GM12878 (cell line): Measurements from ENCODE around the gene CCDC88C. TPM values are rescaled to one million over a fixed set of nuclear protein-coding genes. Genes with fewer than 3 reads are reported as not detected.

ENCODE experiments used
- BCL11A ChIP-seq: IDR thresholded peaks from 2 replicates; pipeline ENCODE4 v1.6.1; 2011; ENCODE audit warnings: low read depth, low read length
- CBX3 ChIP-seq: fragments of 200-600 bp; sonication (generic); IDR thresholded peaks from 2 replicates; pipeline ENCODE4 v1.6.1; 2016; ENCODE audit warnings: low read depth, borderline replicate concordance
- CEBPZ ChIP-seq: fragments of 150-350 bp; IDR thresholded peaks from 2 replicates; pipeline ENCODE4 v1.6.1; 2016; ENCODE audit warnings: low read depth, low read length
- DPF2 ChIP-seq: fragments of 450-650 bp; IDR thresholded peaks from 2 replicates; pipeline ENCODE4 v1.6.1; 2017; ENCODE audit warnings: mild to moderate bottlenecking
- EED ChIP-seq: sonication (generic); IDR thresholded peaks from 2 replicates; pipeline ENCODE4 v1.6.1; 2016; ENCODE audit warnings: antibody characterized with exemption, low read depth
- EGR1 ChIP-seq, 2 experiments: IDR thresholded peaks; 1 replicate in 1 of 2; 2 replicates in 1 of 2; pipeline ENCODE4 v1.6.1; 2011 to 2012; ENCODE audit warnings: low read depth in 2 of 2, low read length in 2 of 2, borderline replicate concordance in 1 of 2, mild to moderate bottlenecking in 1 of 2, moderate library complexity in 1 of 2
- ELK1 ChIP-seq: IDR thresholded peaks from 2 replicates; pipeline ENCODE4 v1.6.1; 2012; ENCODE audit warnings: low read depth, low read length, improper control_type of control experiment
- EP300 ChIP-seq, 2 experiments: fragments of 150-350 bp in 1 of 2; IDR thresholded peaks; 2 replicates each; pipeline ENCODE4 v1.6.1; 2011 to 2012; ENCODE audit warnings: low read depth in 2 of 2, low read length in 2 of 2, borderline replicate concordance in 1 of 2, improper control_type of control experiment in 1 of 2, inconsistent platforms in 1 of 2; ENCODE audit not compliant: control insufficient read depth in 1 of 2
- EZH2 ChIP-seq: IDR thresholded peaks from 2 replicates; pipeline ENCODE4 v1.6.1; 2012; ENCODE audit warnings: low read depth, mild to moderate bottlenecking, control low read depth, inconsistent platforms, low read length, borderline replicate concordance; ENCODE audit not compliant: control insufficient read depth
- FOS ChIP-seq: IDR thresholded peaks from 3 replicates; pipeline ENCODE4 v1.6.1; 2011; ENCODE audit warnings: borderline replicate concordance; ENCODE audit not compliant: insufficient read length; ENCODE audit errors: extremely low read depth
- IKZF2 ChIP-seq, 2 experiments: fragments of 450-650 bp; IDR thresholded peaks; 2 replicates each; pipeline ENCODE4 v1.6.1; 2017; ENCODE audit warnings: mild to moderate bottlenecking in 2 of 2, moderate library complexity in 2 of 2
- KDM1A ChIP-seq: fragments of 200-600 bp; sonication (generic); IDR thresholded peaks from 2 replicates; pipeline ENCODE4 v1.6.1; 2016; ENCODE audit warnings: borderline replicate concordance
- KLF5 ChIP-seq: fragments of 450-650 bp; IDR thresholded peaks from 2 replicates; pipeline ENCODE4 v1.6.1; 2014; ENCODE audit warnings: mild to moderate bottlenecking; ENCODE audit not compliant: partially characterized antibody
- NBN ChIP-seq: fragments of 450-650 bp; IDR thresholded peaks from 2 replicates; pipeline ENCODE4 v1.6.1; 2016
- NFIC ChIP-seq: IDR thresholded peaks from 2 replicates; pipeline ENCODE4 v1.6.1; 2012; ENCODE audit warnings: low read depth, mild to moderate bottlenecking, inconsistent platforms, low read length, moderate library complexity
- NKRF ChIP-seq: fragments of 450-650 bp; conservative IDR thresholded peaks from 2 replicates; pipeline ENCODE4 v1.6.1; 2017; ENCODE audit warnings: mild to moderate bottlenecking, moderate library complexity
- RAD21 ChIP-seq: IDR thresholded peaks from 2 replicates; pipeline ENCODE4 v1.6.1; 2011; ENCODE audit warnings: mild to moderate bottlenecking, low read depth, low read length, moderate library complexity; ENCODE audit not compliant: insufficient read depth
- RAD51 ChIP-seq: fragments of 450-650 bp; IDR thresholded peaks from 2 replicates; pipeline ENCODE4 v1.6.1; 2016; ENCODE audit warnings: moderate library complexity, mild to moderate bottlenecking, inconsistent platforms
- RB1 ChIP-seq: fragments of 450-650 bp; formaldehyde crosslinking; IDR thresholded peaks from 2 replicates; pipeline ENCODE4 v1.6.1; 2017; ENCODE audit warnings: mild to moderate bottlenecking, borderline replicate concordance
- SRF ChIP-seq, 2 experiments: IDR thresholded peaks; 2 replicates each; pipeline ENCODE4 v1.6.1; 2011; ENCODE audit warnings: low read depth in 2 of 2, low read length in 2 of 2, mild to moderate bottlenecking in 1 of 2, moderate library complexity in 1 of 2
- TCF7 ChIP-seq: IDR thresholded peaks from 2 replicates; pipeline ENCODE4 v1.6.1; 2014; ENCODE audit warnings: antibody characterized with exemption, borderline replicate concordance
- USF1 ChIP-seq: IDR thresholded peaks from 2 replicates; pipeline ENCODE4 v1.6.1; 2011; ENCODE audit warnings: borderline replicate concordance, low read depth, mild to moderate bottlenecking, moderate library complexity, mixed read lengths, low read length; ENCODE audit not compliant: insufficient read depth; ENCODE audit errors: extremely low read length
- WRNIP1 ChIP-seq: IDR thresholded peaks from 2 replicates; pipeline ENCODE4 v1.6.1; 2011; ENCODE audit warnings: low read depth, low read length, improper control_type of control experiment, borderline replicate concordance
- ZNF622 ChIP-seq: fragments of 450-650 bp; IDR thresholded peaks from 2 replicates; pipeline ENCODE4 v1.6.1; 2017; ENCODE audit warnings: mild to moderate bottlenecking, inconsistent platforms
- polyA plus RNA-seq, 11 experiments: library from polyadenylated mRNA; depleted of rRNA in 4 of 11; unstranded in 6 of 11; stranded (reverse) in 5 of 11; fragments of >200 nt; fragmentation: Nextera tagmentation in 4 of 11; fragmentation: Illumina TruSeq in 1 of 11; extraction: Ambion mirVana in 4 of 11; extraction: Trizol in 1 of 11; gene quantifications; 1 replicate in 1 of 11; 2 replicates in 10 of 11; pipeline versions ENCODE4 v1.2.1 to v1.2.3, GENCODE V29; 2011 to 2016; ENCODE audit warnings: inconsistent platforms in 2 of 11, missing spikeins in 2 of 11, low read depth in 1 of 11
- total RNA-seq, 4 experiments: library from RNA; depleted of rRNA in 3 of 4; stranded (reverse); fragments of >200 nt in 3 of 4; fragmentation: Illumina TruSeq in 1 of 4; extraction: Trizol in 1 of 4; gene quantifications; 2 replicates each; pipeline versions ENCODE4 v1.2.1 to v1.2.3, GENCODE V29; 2013 to 2021

The CCDC88C gene
- total and polyA plus RNA-seq, 10 of the 15 experiments (the other 5 are each of a cell fraction or from before 2014, with no cell fraction given): 4.0 to 79.6 (median 36.6) TPM

GRCh38 chr14:91380610-91381371 is 36.8 kb downstream of the CCDC88C start (continued):
- TF ChIP-seq ELK1 (no peak), IKZF2 (IDR thresholded peaks at IDR 0.05) (peak; percentile 55 to 62), NKRF (no peak), CEBPZ (no peak), RB1 (no peak), WRNIP1 (no peak), CBX3 (no peak), NBN (no peak), ZNF622 (no peak), NFIC (no peak), RAD51 (no peak), RAD21 (no peak), KDM1A (no peak), EP300 (IDR thresholded peaks at IDR 0.05; ENCODE audit: borderline replicate concordance in 1 of 2, control insufficient read depth in 1 of 2, low read depth in 2 of 2, low read length in 2 of 2) (no peak), EGR1 (IDR thresholded peaks at IDR 0.05; ENCODE audit: borderline replicate concordance in 1 of 2, low read depth in 2 of 2, low read length in 2 of 2) (no peak), EZH2 (no peak), SRF (IDR thresholded peaks at IDR 0.05; ENCODE audit: low read depth in 2 of 2, low read length in 2 of 2) (no peak), BCL11A (no peak), FOS (no peak), DPF2 (0 out of 2 replicates have a peak, but pooled peaks have one; percentile 25), TCF7 (no peak), KLF5 (no peak), USF1 (no peak), EED (peak; percentile 70)
